ENCODE measurements around the gene NFATC4.
"Not testable (repeated sequence)": the region's sequence is repeated elsewhere in the genome, so short reads cannot be mapped to it uniquely, and the experiment has no call there.

Gene NFATC4

GRCh38 chr14:24369463-24369862, 1.5 kb downstream of the NFATC4 start:
- no peak overlapping the region for H3K4me2 ChIP-seq
- H2AFZ ChIP-seq (ENCODE audit: low read depth): no peak overlapping the region
- H3K4me3 ChIP-seq (IDR thresholded peaks at IDR 0.05; ENCODE audit: insufficient read depth, low read depth, low read length): no peak overlapping the region
- TF ChIP-seq CTCF (conservative IDR thresholded peaks at IDR 0.05; ENCODE audit: low read depth, low read length): no peak
- H3K36me3 ChIP-seq (ENCODE audit: insufficient read depth): no peaks in the 10 kb centered on the region
- H3K27ac ChIP-seq: no peak overlapping the region
- no peak overlapping the region for H3K9ac ChIP-seq
- H3K4me1 ChIP-seq (ENCODE audit: low read depth, poor library complexity, severe bottlenecking): peaks cover 14% of the 10 kb centered on the region
- no peaks in the 10 kb centered on the region for H4K20me1 ChIP-seq (ENCODE audit: insufficient read depth)
- H3K79me2 ChIP-seq (ENCODE audit: insufficient read depth, low read depth): no peaks in the 10 kb centered on the region
- H3K27me3 ChIP-seq (ENCODE audit: insufficient read depth, low read depth): no peaks in the 10 kb centered on the region

- H3K27ac ChIP-seq: no peak overlapping the region
- H2AFZ ChIP-seq (ENCODE audit: low read depth): no peak overlapping the region
- H3K27me3 ChIP-seq (ENCODE audit: insufficient read depth, low read depth): no peaks in the 10 kb centered on the region
- no peaks in the 10 kb centered on the region for H3K79me2 ChIP-seq (ENCODE audit: insufficient read depth, low read depth)
- peaks cover 11% of the 10 kb centered on the region for H3K4me1 ChIP-seq (ENCODE audit: low read depth, poor library complexity, severe bottlenecking)
- no peak overlapping the region for H3K4me2 ChIP-seq
- no peaks in the 10 kb centered on the region for H3K36me3 ChIP-seq (ENCODE audit: insufficient read depth)
- H4K20me1 ChIP-seq (ENCODE audit: insufficient read depth): no peaks in the 10 kb centered on the region
- H3K4me3 ChIP-seq (IDR thresholded peaks at IDR 0.05; ENCODE audit: insufficient read depth, low read depth, low read length): no peak overlapping the region
- TF ChIP-seq CTCF (conservative IDR thresholded peaks at IDR 0.05; ENCODE audit: low read depth, low read length): no peak
- H3K9ac ChIP-seq: no peak overlapping the region
Observed at GRCh38 chr14:24369907-24370687, 2.1 kb downstream of the NFATC4 start.

GRCh38 chr14:24370748-24371147, 2.8 kb downstream of the NFATC4 start:
- Histone ChIP-seq H3K27ac (no peak overlapping the region), H3K4me1 (ENCODE audit: low read depth, poor library complexity, severe bottlenecking) (peaks cover 6% of the 10 kb centered on the region), H3K36me3 (ENCODE audit: insufficient read depth) (no peaks in the 10 kb centered on the region), H3K4me3 (IDR thresholded peaks at IDR 0.05; ENCODE audit: insufficient read depth, low read depth, low read length) (no peak overlapping the region), H4K20me1 (ENCODE audit: insufficient read depth) (no peaks in the 10 kb centered on the region), H2AFZ (ENCODE audit: low read depth) (no peak overlapping the region), H3K9ac (no peak overlapping the region), H3K4me2 (no peak overlapping the region), H3K79me2 (ENCODE audit: insufficient read depth, low read depth) (no peaks in the 10 kb centered on the region), H3K27me3 (ENCODE audit: insufficient read depth, low read depth) (no peaks in the 10 kb centered on the region)
- TF ChIP-seq CTCF (conservative IDR thresholded peaks at IDR 0.05; ENCODE audit: low read depth, low read length): no peak

GRCh38 chr14:24371605-24372004, 3.6 kb downstream of the NFATC4 start:
- not testable (repeated sequence) for H3K27me3 ChIP-seq (ENCODE audit: insufficient read depth, low read depth); H3K36me3 ChIP-seq (ENCODE audit: insufficient read depth); H3K4me3 ChIP-seq (IDR thresholded peaks at IDR 0.05; ENCODE audit: insufficient read depth, low read depth, low read length); H3K27ac ChIP-seq; H2AFZ ChIP-seq (ENCODE audit: low read depth); H3K4me2 ChIP-seq; H4K20me1 ChIP-seq (ENCODE audit: insufficient read depth); H3K79me2 ChIP-seq (ENCODE audit: insufficient read depth, low read depth); H3K4me1 ChIP-seq (ENCODE audit: low read depth, poor library complexity, severe bottlenecking); H3K9ac ChIP-seq

- H3K4me3 ChIP-seq (IDR thresholded peaks at IDR 0.05; ENCODE audit: insufficient read depth, low read depth, low read length): no peak overlapping the region
- no peak for TF ChIP-seq CTCF (conservative IDR thresholded peaks at IDR 0.05; ENCODE audit: low read depth, low read length)
- no peak overlapping the region for H2AFZ ChIP-seq (ENCODE audit: low read depth)
- no peak overlapping the region for H3K4me2 ChIP-seq
- H4K20me1 ChIP-seq (ENCODE audit: insufficient read depth): no peaks in the 10 kb centered on the region
- no peak overlapping the region for H3K9ac ChIP-seq
- H3K36me3 ChIP-seq (ENCODE audit: insufficient read depth): no peaks in the 10 kb centered on the region
- no peak overlapping the region for H3K27ac ChIP-seq
- no peaks in the 10 kb centered on the region for H3K27me3 ChIP-seq (ENCODE audit: insufficient read depth, low read depth)
- no peaks in the 10 kb centered on the region for H3K79me2 ChIP-seq (ENCODE audit: insufficient read depth, low read depth)
- H3K4me1 ChIP-seq (ENCODE audit: low read depth, poor library complexity, severe bottlenecking): no peaks in the 10 kb centered on the region
Observed at GRCh38 chr14:24372701-24373416, 4.9 kb downstream of the NFATC4 start.

Measured in KMS-11 (cell line).